WERI-Rb-1 (cell line): Measurements from ENCODE around the gene PGBD1.

Source experiments
- DNase-seq: peaks from one replicate; pipeline ENCODE4 v3.0.0-alpha.2; 2020
- H3K27ac ChIP-seq: fragments of 250-450 bp; sonication (Bioruptor Pico); 2 replicates; pipeline ENCODE4 v1.5.1; 2020; ENCODE audit warnings: mild to moderate bottlenecking, moderate library complexity
- H3K27me3 ChIP-seq: fragments of 250-450 bp; sonication (Bioruptor Pico); 2 replicates; pipeline ENCODE4 v1.5.1; 2021; ENCODE audit warnings: mild to moderate bottlenecking, low read depth, moderate library complexity; ENCODE audit not compliant: insufficient read depth, severe bottlenecking
- H3K36me3 ChIP-seq: fragments of 250-450 bp; sonication (Bioruptor Pico); 2 replicates; pipeline ENCODE4 v1.5.1; 2020; ENCODE audit warnings: mild to moderate bottlenecking, moderate library complexity
- H3K4me3 ChIP-seq: 2 replicates; pipeline ENCODE4 v1.5.1; 2011; ENCODE audit warnings: low read depth, mild to moderate bottlenecking, control low read depth, low read length
- H3K9me3 ChIP-seq: fragments of 250-450 bp; sonication (Bioruptor Pico); 2 replicates; pipeline ENCODE4 v1.5.1; 2021; ENCODE audit warnings: mild to moderate bottlenecking, moderate library complexity; ENCODE audit not compliant: severe bottlenecking
- TF ChIP-seq, protein P1 (sequence below): IDR thresholded peaks from 2 replicates; pipeline ENCODE4 v1.5.1; 2011; ENCODE audit warnings: low read depth, mild to moderate bottlenecking, control low read depth, inconsistent platforms, low read length

Gene PGBD1

DNA sequence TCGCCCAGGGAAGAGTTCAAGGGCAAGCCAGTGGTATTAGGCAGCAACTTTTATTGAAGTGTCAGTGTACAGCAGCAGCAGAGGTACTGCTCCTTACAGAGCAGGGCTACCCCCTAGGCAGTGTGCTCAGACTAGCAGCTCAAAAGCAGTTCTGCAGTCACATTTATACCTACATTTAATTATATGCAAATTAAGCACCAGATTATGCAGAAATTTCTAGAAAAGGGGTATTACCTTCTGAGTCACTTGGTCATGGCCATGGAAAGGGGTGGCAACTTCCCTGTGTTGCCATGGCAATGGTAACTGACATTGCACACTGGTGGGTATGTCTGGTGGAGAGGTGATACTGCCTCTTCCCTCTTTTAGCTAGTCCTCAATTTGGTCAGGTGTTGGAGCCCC is 27.3 kb upstream of the PGBD1 start:
- Histone ChIP-seq H3K36me3 (peaks cover 4% of the 10 kb centered on the region; the same call in 1 of the 2 replicates), H3K4me3 (no peak overlapping the region), H3K9me3 (no peaks in the 10 kb centered on the region), H3K27ac (no peak overlapping the region), H3K27me3 (no peaks in the 10 kb centered on the region)
- DNase-seq, result no peak
- TF ChIP-seq, protein P1, sequence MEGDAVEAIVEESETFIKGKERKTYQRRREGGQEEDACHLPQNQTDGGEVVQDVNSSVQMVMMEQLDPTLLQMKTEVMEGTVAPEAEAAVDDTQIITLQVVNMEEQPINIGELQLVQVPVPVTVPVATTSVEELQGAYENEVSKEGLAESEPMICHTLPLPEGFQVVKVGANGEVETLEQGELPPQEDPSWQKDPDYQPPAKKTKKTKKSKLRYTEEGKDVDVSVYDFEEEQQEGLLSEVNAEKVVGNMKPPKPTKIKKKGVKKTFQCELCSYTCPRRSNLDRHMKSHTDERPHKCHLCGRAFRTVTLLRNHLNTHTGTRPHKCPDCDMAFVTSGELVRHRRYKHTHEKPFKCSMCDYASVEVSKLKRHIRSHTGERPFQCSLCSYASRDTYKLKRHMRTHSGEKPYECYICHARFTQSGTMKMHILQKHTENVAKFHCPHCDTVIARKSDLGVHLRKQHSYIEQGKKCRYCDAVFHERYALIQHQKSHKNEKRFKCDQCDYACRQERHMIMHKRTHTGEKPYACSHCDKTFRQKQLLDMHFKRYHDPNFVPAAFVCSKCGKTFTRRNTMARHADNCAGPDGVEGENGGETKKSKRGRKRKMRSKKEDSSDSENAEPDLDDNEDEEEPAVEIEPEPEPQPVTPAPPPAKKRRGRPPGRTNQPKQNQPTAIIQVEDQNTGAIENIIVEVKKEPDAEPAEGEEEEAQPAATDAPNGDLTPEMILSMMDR, result no peak

DNA sequence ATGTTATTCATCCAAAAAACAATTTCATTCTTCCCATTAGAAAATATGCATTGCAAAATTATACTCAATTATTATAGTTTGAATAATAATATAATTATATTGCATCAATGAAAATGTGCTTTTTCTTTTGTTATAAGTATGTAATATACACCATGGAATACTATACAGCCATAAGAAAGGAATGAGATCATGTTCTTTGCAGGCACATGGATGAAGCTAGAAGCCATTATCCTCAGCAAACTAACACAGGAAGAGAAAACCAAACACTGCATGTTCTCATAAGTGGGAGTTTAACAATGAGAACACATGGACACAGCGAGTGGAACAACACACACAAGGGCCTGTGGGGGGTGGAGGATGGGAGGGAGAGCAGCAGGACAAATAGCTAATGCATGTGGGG is 24.3 kb upstream of the PGBD1 start:
- TF ChIP-seq, protein P1, result no peak
- DNase-seq, result no peak
- Histone ChIP-seq H3K36me3 (no peaks in the 10 kb centered on the region), H3K9me3 (no peaks in the 10 kb centered on the region), H3K27me3 (no peaks in the 10 kb centered on the region), H3K27ac (no peak overlapping the region), H3K4me3 (no peak overlapping the region)

DNA sequence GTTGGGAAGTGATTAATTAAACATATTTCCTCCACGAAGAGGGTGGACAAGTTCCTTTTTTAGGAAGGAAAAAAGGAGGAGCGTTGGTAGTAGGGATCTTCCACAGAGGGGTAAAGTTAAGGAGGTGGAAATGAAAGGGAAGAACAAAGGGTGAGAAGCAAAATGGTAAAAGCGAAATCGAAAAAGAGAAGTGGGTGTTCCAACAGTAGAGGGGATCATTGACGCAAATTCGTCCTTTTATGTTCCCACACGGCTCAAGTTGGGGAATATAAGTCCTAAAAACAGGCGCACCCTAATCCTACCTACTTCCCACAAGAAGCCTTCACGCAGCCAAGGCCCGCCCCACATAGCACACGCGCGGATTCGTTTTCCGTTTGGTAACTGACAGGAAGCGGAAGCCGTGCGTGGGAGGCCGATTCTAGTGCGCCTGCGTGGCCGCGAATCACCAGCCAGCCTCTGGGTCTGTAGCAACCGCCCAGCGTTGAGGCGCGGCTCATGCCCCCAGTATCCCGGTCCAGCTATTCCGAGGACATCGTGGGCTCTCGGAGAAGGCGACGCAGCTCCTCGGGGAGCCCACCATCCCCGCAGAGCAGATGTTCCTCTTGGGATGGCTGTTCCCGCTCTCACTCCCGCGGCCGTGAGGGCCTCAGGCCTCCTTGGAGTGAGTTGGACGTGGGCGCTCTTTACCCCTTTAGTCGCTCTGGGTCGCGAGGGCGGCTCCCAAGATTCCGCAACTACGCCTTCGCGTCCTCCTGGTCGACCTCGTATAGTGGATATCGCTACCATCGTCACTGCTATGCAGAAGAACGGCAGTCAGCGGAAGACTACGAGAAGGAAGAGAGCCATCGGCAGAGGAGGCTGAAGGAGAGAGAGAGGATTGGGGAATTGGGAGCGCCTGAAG is 22.2 kb upstream of the PGBD1 start, which contains the start of gene NKAPL:
Gene NKAPL (plus strand): TSS at position 421 of the 901 bp plus-strand sequence. CDS start 75 bp downstream, at position 496.
- H3K4me3 ChIP-seq, result no peak within 1 kb of the TSS
- no peaks in the 10 kb centered on the region for H3K9me3 ChIP-seq
- no peak for DNase-seq

DNA sequence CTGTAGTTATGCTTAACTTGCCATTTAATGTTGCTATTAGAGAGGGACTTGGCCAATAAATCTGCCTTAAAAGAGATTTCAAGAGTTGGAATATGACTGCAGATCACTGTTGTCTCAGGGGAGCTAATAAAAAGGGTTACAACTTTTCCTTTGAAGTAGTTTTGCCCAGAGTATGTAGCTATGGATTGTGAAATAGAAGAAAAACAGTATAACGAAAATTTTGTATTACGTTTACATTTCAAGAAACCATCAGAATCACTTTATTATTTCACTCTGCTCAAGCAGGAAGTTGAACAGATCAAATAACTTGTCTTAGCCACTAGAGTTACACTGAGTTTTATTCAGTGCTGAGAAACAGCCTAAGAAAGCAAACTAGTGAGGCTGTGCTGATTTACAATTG is 17.4 kb upstream of the PGBD1 start:
- Histone ChIP-seq H3K27ac (no peak overlapping the region), H3K27me3 (no peaks in the 10 kb centered on the region)

More for the DNA sequence above, 22.2 kb upstream of the PGBD1 start, which contains the start of gene NKAPL:
- Histone ChIP-seq H3K27ac (no peak within 1 kb of the TSS), H3K36me3 (no peaks in the 10 kb centered on the region), H3K27me3 (no peaks in the 10 kb centered on the region)
- TF ChIP-seq, protein P1, result no peak

DNA sequence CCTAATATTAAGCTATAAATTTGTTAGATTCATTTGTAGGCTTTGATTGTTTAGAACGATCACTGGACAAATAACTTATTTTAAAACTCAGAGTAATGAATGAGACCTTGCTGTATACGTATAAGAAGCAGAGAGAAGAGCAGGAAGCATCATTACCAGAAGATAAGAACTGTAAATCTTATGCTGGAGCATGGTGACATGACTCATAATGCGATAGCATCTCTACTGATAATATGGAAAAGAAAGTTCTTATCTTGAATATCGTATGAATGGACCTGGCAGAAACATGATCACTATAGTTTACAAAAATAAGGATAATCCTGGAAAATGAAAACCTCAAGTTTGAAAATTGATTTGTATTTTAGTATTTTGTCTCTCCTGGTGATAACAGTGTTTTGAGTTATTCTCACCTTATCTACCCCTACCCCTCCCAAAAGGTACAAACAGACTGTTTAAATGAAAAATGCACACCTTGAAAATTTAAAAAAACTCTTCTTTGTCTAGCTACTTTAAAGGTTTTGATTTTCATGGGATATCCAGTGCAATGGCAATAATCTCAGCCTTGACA is 16.5 kb upstream of the PGBD1 start:
- Histone ChIP-seq H3K36me3 (no peaks in the 10 kb centered on the region; the same call in 1 of the 2 replicates), H3K27me3 (no peaks in the 10 kb centered on the region), H3K27ac (no peak overlapping the region), H3K4me3 (no peak overlapping the region), H3K9me3 (no peaks in the 10 kb centered on the region)
- DNase-seq, result no peak
- TF ChIP-seq, protein P1, result no peak

More for the DNA sequence above, 17.4 kb upstream of the PGBD1 start:
- TF ChIP-seq, protein P1, result no peak
- no peaks in the 10 kb centered on the region for H3K9me3 ChIP-seq
- H3K36me3 ChIP-seq, result no peaks in the 10 kb centered on the region; the same call in 1 of the 2 replicates
- H3K4me3 ChIP-seq, result no peak overlapping the region
- DNase-seq, result no peak
